ENCODE results near the gene SLC7A6. TPM values are rescaled to one million over a fixed set of nuclear protein-coding genes. Genes with fewer than 3 reads are reported as not detected.

The SLC7A6 gene
- total and polyA plus RNA-seq, 10 of the 15 experiments (the other 5 are each of a cell fraction or from before 2014, with no cell fraction given), result 8.2 to 60.4 (median 28.6) TPM

DNA sequence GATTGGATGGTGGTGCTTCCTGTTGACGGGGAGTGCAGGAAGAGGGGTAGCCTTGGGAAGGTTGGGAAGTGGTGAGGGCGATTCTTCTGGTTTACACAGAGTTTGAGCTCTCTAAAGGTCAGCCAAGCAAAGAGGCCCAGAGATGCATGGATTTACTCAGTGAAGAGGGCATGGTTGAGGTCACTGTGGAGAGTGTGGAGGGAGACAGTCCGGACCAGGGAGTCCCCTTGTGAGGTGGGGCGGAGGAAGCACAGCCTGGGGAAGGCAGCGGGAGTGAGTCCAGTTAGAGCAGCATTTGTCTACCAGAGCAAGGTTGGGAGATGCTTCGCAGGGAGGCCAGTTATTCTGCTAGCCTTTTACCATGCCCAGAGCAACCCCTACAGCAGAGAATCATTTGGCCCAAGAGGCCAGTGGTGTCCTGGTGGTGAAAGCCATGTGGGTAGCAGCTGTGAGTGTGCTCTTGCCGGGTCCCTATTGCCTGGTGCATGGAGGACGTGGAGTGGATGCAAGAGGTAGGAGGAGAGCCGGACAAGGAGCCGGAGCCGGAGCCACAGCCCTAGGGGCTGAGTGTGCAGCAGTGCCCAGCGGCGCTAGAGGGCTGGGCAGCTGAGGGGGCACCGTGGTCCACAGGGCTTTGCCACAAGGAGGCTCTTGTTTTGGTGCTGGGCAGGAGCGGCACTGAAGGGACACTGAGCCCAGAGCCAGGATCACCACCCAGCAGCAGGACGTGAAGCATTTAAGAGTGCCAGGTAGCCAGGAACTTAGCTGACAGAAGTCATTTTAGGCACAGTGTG lies 74.2 kb downstream of the SLC7A6 start:
- CTCF ChIA-PET, result interaction anchor here (0.6 to 21.7 kb wide), 5 partner anchors 9 to 397 kb away, joined by 3 to 747 read pairs (median 4); partner anchors contain the start of gene SLC7A6
- H3K4me3 ChIP-seq, result no peak overlapping the region
- POLR2A ChIA-PET, result interaction anchor here (0.5 to 1.3 kb wide), 2 partner anchors 53 to 75 kb away, joined by 3 read pairs; no protein-coding TSS in a partner anchor
- in situ Hi-C loops (cut with MboI) (no loop called here), intact Hi-C loops (cut with micrococcal nuclease; ENCODE audit: unreplicated experiment) (no loop called here)
- no peaks in the 10 kb centered on the region for H4K20me1 ChIP-seq (ENCODE audit: control insufficient read depth, insufficient read depth)
- H3K27ac ChIP-seq (ENCODE audit: control insufficient read depth, insufficient read depth), result no peak overlapping the region
- no TSS peak for BruUV-seq (replicated peaks)
- DNase-seq (ENCODE audit: low read depth, low spot score) (no peak), ATAC-seq (no peak), FAIRE-seq (no peak)
- H3K4me1 ChIP-seq (ENCODE audit: control insufficient read depth, insufficient read depth, low read length), result no peaks in the 10 kb centered on the region
- H3K9me3 ChIP-seq (replicated peaks; ENCODE audit: control insufficient read depth, insufficient read depth, low read length), result no peaks in the 10 kb centered on the region
- H3K36me3 ChIP-seq (ENCODE audit: control insufficient read depth in 2 of 2, insufficient read depth in 2 of 2, low read length in 1 of 2), result peaks cover 28% of the 10 kb centered on the region in 2 experiments
- no peaks in the 10 kb centered on the region for H3K27me3 ChIP-seq (replicated peaks in 1 of 2; ENCODE audit: control insufficient read depth in 2 of 2, insufficient read depth in 2 of 2, low read length in 1 of 2)
- SMC1A ChIA-PET (ENCODE audit: uncharacterized antibody, unreplicated experiment), result interaction anchor here (1.3 kb wide), 1 partner anchor 76 kb away, joined by 6 read pairs; no protein-coding TSS in a partner anchor
- H3K4me2 ChIP-seq (ENCODE audit: control insufficient read depth, insufficient read depth), result no peak overlapping the region
- H2AFZ ChIP-seq (ENCODE audit: control insufficient read depth, low read depth, low read length), result no peak overlapping the region
- WGBS (ENCODE audit: insufficient coverage, insufficient replicate concordance, low lambda C conversion rate, missing lambda C conversion rate), result 99% methylated on average over 16 of the region's 16 CpGs
- RAD21 ChIA-PET (ENCODE audit: unreplicated experiment), result no interaction called here
- H3K79me2 ChIP-seq (ENCODE audit: control insufficient read depth, insufficient read depth, low read length), result no peaks in the 10 kb centered on the region
- H3K9ac ChIP-seq (ENCODE audit: control insufficient read depth, insufficient read depth, low read length), result no peak overlapping the region
- TF ChIP-seq RELA (IDR thresholded peaks at IDR 0.05; ENCODE audit: borderline replicate concordance, partially characterized antibody), result no peak
- TF ChIP-seq ZNF384 (IDR thresholded peaks at IDR 0.05; ENCODE audit: borderline replicate concordance, low read depth, low read length), result no peak
- no peak for TF ChIP-seq CHD4 (IDR thresholded peaks at IDR 0.05)
- TF ChIP-seq, protein P1, sequence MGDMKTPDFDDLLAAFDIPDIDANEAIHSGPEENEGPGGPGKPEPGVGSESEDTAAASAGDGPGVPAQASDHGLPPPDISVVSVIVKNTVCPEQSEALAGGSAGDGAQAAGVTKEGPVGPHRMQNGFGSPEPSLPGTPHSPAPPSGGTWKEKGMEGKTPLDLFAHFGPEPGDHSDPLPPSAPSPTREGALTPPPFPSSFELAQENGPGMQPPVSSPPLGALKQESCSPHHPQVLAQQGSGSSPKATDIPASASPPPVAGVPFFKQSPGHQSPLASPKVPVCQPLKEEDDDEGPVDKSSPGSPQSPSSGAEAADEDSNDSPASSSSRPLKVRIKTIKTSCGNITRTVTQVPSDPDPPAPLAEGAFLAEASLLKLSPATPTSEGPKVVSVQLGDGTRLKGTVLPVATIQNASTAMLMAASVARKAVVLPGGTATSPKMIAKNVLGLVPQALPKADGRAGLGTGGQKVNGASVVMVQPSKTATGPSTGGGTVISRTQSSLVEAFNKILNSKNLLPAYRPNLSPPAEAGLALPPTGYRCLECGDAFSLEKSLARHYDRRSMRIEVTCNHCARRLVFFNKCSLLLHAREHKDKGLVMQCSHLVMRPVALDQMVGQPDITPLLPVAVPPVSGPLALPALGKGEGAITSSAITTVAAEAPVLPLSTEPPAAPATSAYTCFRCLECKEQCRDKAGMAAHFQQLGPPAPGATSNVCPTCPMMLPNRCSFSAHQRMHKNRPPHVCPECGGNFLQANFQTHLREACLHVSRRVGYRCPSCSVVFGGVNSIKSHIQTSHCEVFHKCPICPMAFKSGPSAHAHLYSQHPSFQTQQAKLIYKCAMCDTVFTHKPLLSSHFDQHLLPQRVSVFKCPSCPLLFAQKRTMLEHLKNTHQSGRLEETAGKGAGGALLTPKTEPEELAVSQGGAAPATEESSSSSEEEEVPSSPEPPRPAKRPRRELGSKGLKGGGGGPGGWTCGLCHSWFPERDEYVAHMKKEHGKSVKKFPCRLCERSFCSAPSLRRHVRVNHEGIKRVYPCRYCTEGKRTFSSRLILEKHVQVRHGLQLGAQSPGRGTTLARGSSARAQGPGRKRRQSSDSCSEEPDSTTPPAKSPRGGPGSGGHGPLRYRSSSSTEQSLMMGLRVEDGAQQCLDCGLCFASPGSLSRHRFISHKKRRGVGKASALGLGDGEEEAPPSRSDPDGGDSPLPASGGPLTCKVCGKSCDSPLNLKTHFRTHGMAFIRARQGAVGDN (IDR thresholded peaks at IDR 0.05), result no peak
- no peak for TF ChIP-seq MYB (IDR thresholded peaks at IDR 0.05; ENCODE audit: borderline replicate concordance, low read depth, low read length)
- TF ChIP-seq, protein P2, sequence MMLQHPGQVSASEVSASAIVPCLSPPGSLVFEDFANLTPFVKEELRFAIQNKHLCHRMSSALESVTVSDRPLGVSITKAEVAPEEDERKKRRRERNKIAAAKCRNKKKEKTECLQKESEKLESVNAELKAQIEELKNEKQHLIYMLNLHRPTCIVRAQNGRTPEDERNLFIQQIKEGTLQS (IDR thresholded peaks at IDR 0.05; ENCODE audit: borderline replicate concordance, extremely low read depth, low read depth, low read length), result no peak
- TF ChIP-seq RCOR1 (conservative IDR thresholded peaks at IDR 0.05; ENCODE audit: low read depth, low read length), result no peak
- no peak for TF ChIP-seq CHD2 (IDR thresholded peaks at IDR 0.05; ENCODE audit: borderline replicate concordance, low read depth, low read length)
- TF ChIP-seq BHLHE40 (IDR thresholded peaks at IDR 0.05; ENCODE audit: borderline replicate concordance in 1 of 2, low read depth in 2 of 2, low read length in 1 of 2), result no peak
- TF ChIP-seq, protein P3, sequence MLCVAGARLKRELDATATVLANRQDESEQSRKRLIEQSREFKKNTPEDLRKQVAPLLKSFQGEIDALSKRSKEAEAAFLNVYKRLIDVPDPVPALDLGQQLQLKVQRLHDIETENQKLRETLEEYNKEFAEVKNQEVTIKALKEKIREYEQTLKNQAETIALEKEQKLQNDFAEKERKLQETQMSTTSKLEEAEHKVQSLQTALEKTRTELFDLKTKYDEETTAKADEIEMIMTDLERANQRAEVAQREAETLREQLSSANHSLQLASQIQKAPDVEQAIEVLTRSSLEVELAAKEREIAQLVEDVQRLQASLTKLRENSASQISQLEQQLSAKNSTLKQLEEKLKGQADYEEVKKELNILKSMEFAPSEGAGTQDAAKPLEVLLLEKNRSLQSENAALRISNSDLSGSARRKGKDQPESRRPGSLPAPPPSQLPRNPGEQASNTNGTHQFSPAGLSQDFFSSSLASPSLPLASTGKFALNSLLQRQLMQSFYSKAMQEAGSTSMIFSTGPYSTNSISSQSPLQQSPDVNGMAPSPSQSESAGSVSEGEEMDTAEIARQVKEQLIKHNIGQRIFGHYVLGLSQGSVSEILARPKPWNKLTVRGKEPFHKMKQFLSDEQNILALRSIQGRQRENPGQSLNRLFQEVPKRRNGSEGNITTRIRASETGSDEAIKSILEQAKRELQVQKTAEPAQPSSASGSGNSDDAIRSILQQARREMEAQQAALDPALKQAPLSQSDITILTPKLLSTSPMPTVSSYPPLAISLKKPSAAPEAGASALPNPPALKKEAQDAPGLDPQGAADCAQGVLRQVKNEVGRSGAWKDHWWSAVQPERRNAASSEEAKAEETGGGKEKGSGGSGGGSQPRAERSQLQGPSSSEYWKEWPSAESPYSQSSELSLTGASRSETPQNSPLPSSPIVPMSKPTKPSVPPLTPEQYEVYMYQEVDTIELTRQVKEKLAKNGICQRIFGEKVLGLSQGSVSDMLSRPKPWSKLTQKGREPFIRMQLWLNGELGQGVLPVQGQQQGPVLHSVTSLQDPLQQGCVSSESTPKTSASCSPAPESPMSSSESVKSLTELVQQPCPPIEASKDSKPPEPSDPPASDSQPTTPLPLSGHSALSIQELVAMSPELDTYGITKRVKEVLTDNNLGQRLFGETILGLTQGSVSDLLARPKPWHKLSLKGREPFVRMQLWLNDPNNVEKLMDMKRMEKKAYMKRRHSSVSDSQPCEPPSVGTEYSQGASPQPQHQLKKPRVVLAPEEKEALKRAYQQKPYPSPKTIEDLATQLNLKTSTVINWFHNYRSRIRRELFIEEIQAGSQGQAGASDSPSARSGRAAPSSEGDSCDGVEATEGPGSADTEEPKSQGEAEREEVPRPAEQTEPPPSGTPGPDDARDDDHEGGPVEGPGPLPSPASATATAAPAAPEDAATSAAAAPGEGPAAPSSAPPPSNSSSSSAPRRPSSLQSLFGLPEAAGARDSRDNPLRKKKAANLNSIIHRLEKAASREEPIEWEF (IDR thresholded peaks at IDR 0.05; ENCODE audit: insufficient replicate concordance, low read depth, low read length), result no peak
- no peak for TF ChIP-seq NFYA (IDR thresholded peaks at IDR 0.05; ENCODE audit: borderline replicate concordance, low read depth, low read length)
- no peak for TF ChIP-seq NRF1 (conservative IDR thresholded peaks at IDR 0.05; ENCODE audit: low read depth, low read length)

Measured in GM12878 (cell line).